CD14-positive monocyte (primary cell): ENCODE data around the gene FOXO6. TPM values are rescaled to one million over a fixed set of nuclear protein-coding genes. Genes with fewer than 3 reads are reported as not detected.

Source experiments
- DNase-seq, 3 donors: peaks; one replicate each; pipeline ENCODE4 v3.0.0-alpha.2; 2011 to 2022
- H2AFZ ChIP-seq: 2 replicates; pipeline ENCODE4 v1.6.0; 2012; ENCODE audit warnings: mild to moderate bottlenecking, low read depth, low read length, inconsistent platforms; ENCODE audit not compliant: insufficient read depth, poor library complexity, severe bottlenecking
- H3K27ac ChIP-seq, 2 donors: 1 replicate in 1 of 2; 2 replicates in 1 of 2; pipeline ENCODE4 v1.5.1; 2012 to 2013; ENCODE audit warnings: low read length in 2 of 2, control low read depth in 1 of 2, inconsistent platforms in 1 of 2, low read depth in 1 of 2, mild to moderate bottlenecking in 1 of 2
- H3K27me3 ChIP-seq, 2 donors: one replicate each; pipeline versions ENCODE4 v1.6.0 to v1.6.1; 2011 to 2013; ENCODE audit warnings: low read length in 2 of 2; ENCODE audit not compliant: control insufficient read depth in 2 of 2, insufficient read depth in 2 of 2
- H3K36me3 ChIP-seq, 2 donors: replicated peaks in 1 of 2; 1 replicate in 1 of 2; 2 replicates in 1 of 2; pipeline versions ENCODE4 v1.5.1 to v1.6.1; 2012 to 2013; ENCODE audit warnings: low read length in 2 of 2, control low read depth in 1 of 2, inconsistent platforms in 1 of 2, mild to moderate bottlenecking in 1 of 2; ENCODE audit not compliant: insufficient read depth in 2 of 2, control insufficient read depth in 1 of 2
- H3K4me1 ChIP-seq, 2 donors: 1 replicate in 1 of 2; 2 replicates in 1 of 2; pipeline versions ENCODE4 v1.5.1 to v1.6.1; 2012 to 2013; ENCODE audit warnings: low read length in 2 of 2, control low read depth in 1 of 2, inconsistent platforms in 1 of 2, mild to moderate bottlenecking in 1 of 2, moderate library complexity in 1 of 2; ENCODE audit not compliant: insufficient read depth in 2 of 2, control insufficient read depth in 1 of 2
- H3K4me2 ChIP-seq: replicated peaks from 2 replicates; pipeline ENCODE3; 2012; ENCODE audit warnings: low read length, moderate library complexity, mild to moderate bottlenecking; ENCODE audit not compliant: poor library complexity, severe bottlenecking; ENCODE audit errors: extremely low read depth
- H3K4me3 ChIP-seq, 3 experiments: fragments of 200-600 bp in 1 of 3; sonication (generic) in 1 of 3; replicated peaks in 1 of 3; 1 replicate in 2 of 3; 2 replicates in 1 of 3; pipeline ENCODE4 v1.5.1; 2011 to 2013; ENCODE audit warnings: low read length in 3 of 3, mild to moderate bottlenecking in 3 of 3, control low read depth in 2 of 3, low read depth in 2 of 3, inconsistent platforms in 1 of 3, moderate library complexity in 1 of 3
- H3K79me2 ChIP-seq: 2 replicates; pipeline ENCODE4 v1.6.0; 2012; ENCODE audit warnings: mild to moderate bottlenecking, control low read depth, inconsistent platforms, low read length, moderate library complexity; ENCODE audit not compliant: insufficient read depth
- H3K9ac ChIP-seq: 2 replicates; pipeline ENCODE4 v1.6.0; 2017; ENCODE audit warnings: low read length, mild to moderate bottlenecking; ENCODE audit not compliant: insufficient read depth, poor library complexity, severe bottlenecking
- H3K9me3 ChIP-seq, 2 donors: replicated peaks in 1 of 2; 1 replicate in 1 of 2; 2 replicates in 1 of 2; pipeline versions ENCODE4 v1.5.1 to v1.6.1; 2012 to 2013; ENCODE audit warnings: low read length in 2 of 2, control low read depth in 1 of 2; ENCODE audit not compliant: control insufficient read depth in 1 of 2, insufficient read depth in 1 of 2
- H4K20me1 ChIP-seq: 2 replicates; pipeline ENCODE4 v1.6.0; 2012; ENCODE audit warnings: mild to moderate bottlenecking, low read length, control low read depth, moderate library complexity; ENCODE audit not compliant: insufficient read depth
- H3K27ac Mint-ChIP-seq, 7 donors: one replicate each; pipeline ENCODE4 v1.8.0; 2020; ENCODE audit warnings: mild to moderate bottlenecking in 7 of 7, mixed read lengths in 7 of 7, moderate library complexity in 6 of 7, inconsistent platforms in 2 of 7
- H3K27me3 Mint-ChIP-seq, 3 donors: one replicate each; pipeline ENCODE4 v1.8.0; 2021 to 2022; ENCODE audit warnings: low read depth in 3 of 3, mild to moderate bottlenecking in 3 of 3, mixed read lengths in 3 of 3, moderate library complexity in 3 of 3, inconsistent platforms in 1 of 3
- H3K36me3 Mint-ChIP-seq, 2 donors: one replicate each; pipeline ENCODE4 v1.8.0; 2020; ENCODE audit warnings: mixed read lengths in 2 of 2, inconsistent platforms in 1 of 2, mild to moderate bottlenecking in 1 of 2
- H3K4me1 Mint-ChIP-seq: one replicate; pipeline ENCODE4 v1.8.0; 2020; ENCODE audit warnings: mild to moderate bottlenecking, mixed read lengths
- H3K4me3 Mint-ChIP-seq, 2 donors: one replicate each; pipeline ENCODE4 v1.8.0; 2020; ENCODE audit warnings: mild to moderate bottlenecking in 2 of 2, mixed read lengths in 2 of 2, moderate library complexity in 1 of 2
- H3K9me3 Mint-ChIP-seq, 7 donors: one replicate each; pipeline ENCODE4 v1.8.0; 2020 to 2022; ENCODE audit warnings: mixed read lengths in 7 of 7, mild to moderate bottlenecking in 6 of 7, moderate library complexity in 6 of 7, inconsistent platforms in 2 of 7
- WGBS: methylation state at CpG from one replicate; pipeline ENCODE4 v1.1.5; 2013; ENCODE audit warnings: missing lambda C conversion rate; ENCODE audit not compliant: insufficient coverage; 5-methylcytosine and 5-hydroxymethylcytosine counted together
- intact Hi-C, 2 donors: fragments of 100-400 bp; cut with micrococcal nuclease; formaldehyde crosslinking; loops; one replicate each; pipeline versions ENCODE4 v1.15.0 to v1.15.1; 2023
- polyA plus RNA-seq, 3 donors: library from polyadenylated mRNA; depleted of rRNA in 1 of 3; unstranded in 2 of 3; stranded (reverse) in 1 of 3; fragments of 300-500 nt in 2 of 3; fragments of >200 nt in 1 of 3; fragmentation: Illumina TruSeq in 2 of 3; gene quantifications; 1 replicate in 2 of 3; 2 replicates in 1 of 3; pipeline ENCODE4 v1.2.3, GENCODE V29; 2012 to 2021
- TF ChIP-seq, protein P1 (sequence below): fragments of 200-600 bp; IDR thresholded peaks from one replicate; pipeline ENCODE4 v1.8.0; 2022; ENCODE audit warnings: antibody characterized with exemption, mild to moderate bottlenecking

The FOXO6 gene
- polyA plus RNA-seq, 3 donors, result 0.05 TPM; not detected in 2

DNA sequence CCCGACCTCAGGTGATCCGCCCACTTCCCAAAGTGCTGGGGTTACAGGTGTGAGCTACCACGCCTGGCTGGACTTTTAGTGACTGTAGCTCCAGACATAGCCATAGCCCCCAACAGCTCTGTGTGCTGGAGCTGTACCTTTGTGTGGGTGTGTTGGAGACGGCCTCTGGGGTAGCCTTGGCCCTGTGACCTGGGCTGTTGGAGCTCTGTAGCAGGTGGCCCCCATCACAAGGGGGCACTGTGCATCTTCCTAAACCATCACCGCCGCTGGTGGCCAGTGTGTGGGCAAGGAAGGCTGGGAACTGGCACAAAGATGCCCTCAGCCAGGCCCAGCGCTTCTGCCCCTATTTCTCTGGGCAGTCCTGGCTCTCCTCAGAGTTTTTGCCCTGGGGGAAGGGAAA is 38.4 kb upstream of the FOXO6 start:
- 70% methylated on average over 5 of the region's 7 CpGs for WGBS
- H3K4me3 Mint-ChIP-seq, result no peak overlapping the region
- H3K79me2 ChIP-seq, result no peaks in the 10 kb centered on the region
- H3K4me1 ChIP-seq, result no peaks in the 10 kb centered on the region
- TF ChIP-seq, protein P1, sequence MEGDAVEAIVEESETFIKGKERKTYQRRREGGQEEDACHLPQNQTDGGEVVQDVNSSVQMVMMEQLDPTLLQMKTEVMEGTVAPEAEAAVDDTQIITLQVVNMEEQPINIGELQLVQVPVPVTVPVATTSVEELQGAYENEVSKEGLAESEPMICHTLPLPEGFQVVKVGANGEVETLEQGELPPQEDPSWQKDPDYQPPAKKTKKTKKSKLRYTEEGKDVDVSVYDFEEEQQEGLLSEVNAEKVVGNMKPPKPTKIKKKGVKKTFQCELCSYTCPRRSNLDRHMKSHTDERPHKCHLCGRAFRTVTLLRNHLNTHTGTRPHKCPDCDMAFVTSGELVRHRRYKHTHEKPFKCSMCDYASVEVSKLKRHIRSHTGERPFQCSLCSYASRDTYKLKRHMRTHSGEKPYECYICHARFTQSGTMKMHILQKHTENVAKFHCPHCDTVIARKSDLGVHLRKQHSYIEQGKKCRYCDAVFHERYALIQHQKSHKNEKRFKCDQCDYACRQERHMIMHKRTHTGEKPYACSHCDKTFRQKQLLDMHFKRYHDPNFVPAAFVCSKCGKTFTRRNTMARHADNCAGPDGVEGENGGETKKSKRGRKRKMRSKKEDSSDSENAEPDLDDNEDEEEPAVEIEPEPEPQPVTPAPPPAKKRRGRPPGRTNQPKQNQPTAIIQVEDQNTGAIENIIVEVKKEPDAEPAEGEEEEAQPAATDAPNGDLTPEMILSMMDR, result no peak
- no peaks in the 10 kb centered on the region for H3K36me3 Mint-ChIP-seq
- H3K9me3 Mint-ChIP-seq, result peaks cover 0 to 2% (median 0%) of the 10 kb centered on the region in 7 donors
- H2AFZ ChIP-seq, result no peak overlapping the region
- peaks cover 1 to 7% (median 4%) of the 10 kb centered on the region in 3 donors for H3K27me3 Mint-ChIP-seq
- no peak overlapping the region for H3K9ac ChIP-seq
- peak in 1 of 3 donors; percentile 9 for DNase-seq
- H3K4me2 ChIP-seq, result no peak overlapping the region
- H4K20me1 ChIP-seq, result no peaks in the 10 kb centered on the region
- H3K9me3 ChIP-seq, result no peaks in the 10 kb centered on the region
- peaks cover 2% of the 10 kb centered on the region for H3K4me1 Mint-ChIP-seq
- H3K36me3 ChIP-seq, result no peaks in the 10 kb centered on the region
- H3K27ac Mint-ChIP-seq, result no peak overlapping the region
- no peaks in the 10 kb centered on the region for H3K27me3 ChIP-seq
- intact Hi-C loops, result no loop called here
- no peak overlapping the region for H3K27ac ChIP-seq
- H3K4me3 ChIP-seq, result no peak overlapping the region

DNA sequence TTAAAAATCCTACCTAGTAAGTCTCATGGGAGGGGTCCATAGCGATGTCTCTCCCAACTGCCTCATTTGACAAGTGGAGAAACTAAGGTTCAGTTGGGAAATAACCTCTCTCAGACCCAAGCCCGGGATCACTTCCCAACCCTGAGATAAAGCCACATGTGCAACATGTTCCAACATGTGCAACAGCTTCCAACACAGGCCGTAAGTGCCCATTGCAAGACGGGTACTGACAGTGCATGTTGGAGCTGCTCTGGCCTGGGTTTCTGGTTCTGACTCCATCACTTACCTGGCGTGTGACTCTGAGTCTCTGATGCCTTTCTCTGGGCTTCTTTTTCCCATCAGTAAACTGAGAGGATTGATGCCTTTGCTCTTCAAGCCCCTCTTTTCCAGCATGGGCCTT is 38.0 kb upstream of the FOXO6 start:
- H3K4me3 Mint-ChIP-seq, result no peak overlapping the region
- H3K4me3 ChIP-seq, result no peak overlapping the region
- no peaks in the 10 kb centered on the region for H4K20me1 ChIP-seq

More for the DNA sequence above, 38.0 kb upstream of the FOXO6 start:
- no peak overlapping the region for H3K27ac Mint-ChIP-seq
- intact Hi-C loops, result no loop called here
- H3K27me3 ChIP-seq, result no peaks in the 10 kb centered on the region
- H3K4me1 Mint-ChIP-seq, result peaks cover 2% of the 10 kb centered on the region
- no peak overlapping the region for H3K4me2 ChIP-seq
- no peaks in the 10 kb centered on the region for H3K36me3 ChIP-seq
- H3K9me3 ChIP-seq, result no peaks in the 10 kb centered on the region
- DNase-seq, result no peak
- H3K4me1 ChIP-seq, result no peaks in the 10 kb centered on the region
- H3K36me3 Mint-ChIP-seq, result no peaks in the 10 kb centered on the region
- peaks cover 1 to 7% (median 4%) of the 10 kb centered on the region in 3 donors for H3K27me3 Mint-ChIP-seq
- no peak overlapping the region for H3K27ac ChIP-seq
- H3K79me2 ChIP-seq, result no peaks in the 10 kb centered on the region
- H3K9me3 Mint-ChIP-seq, result peaks cover 0 to 2% (median 0%) of the 10 kb centered on the region in 7 donors
- H2AFZ ChIP-seq, result no peak overlapping the region
- H3K9ac ChIP-seq, result no peak overlapping the region
- WGBS, result 88% methylated on average over 3 of the region's 5 CpGs
- TF ChIP-seq, protein P1, result no peak
